Activated CD4-positive, CD25-positive, alpha-beta regulatory T cell treated with anti-CD3 and anti-CD28 coated beads, Interleukin-2, amount 50 U/mL, for 24 hours (primary cell): Measurements from ENCODE around the gene ADAM19.
A peak's percentile ranks its signal among the peaks of the same experiment; 100 is the strongest.
"Not testable (repeated sequence)": the region's sequence is repeated elsewhere in the genome, so short reads cannot be mapped to it uniquely, and the experiment has no call there.

Experiments used
- ATAC-seq, 2 donors: fragments of 150-1000 bp; cut with Tn5 transposase; one replicate each; pipeline ENCODE4 v1.10.0; 2021; ENCODE audit warnings: mild to moderate bottlenecking in 1 of 2, moderate library complexity in 1 of 2

The ADAM19 gene

GRCh38 chr5:157513182-157513581 lies 62.4 kb downstream of the ADAM19 start:
- ATAC-seq, result no peak

DNA sequence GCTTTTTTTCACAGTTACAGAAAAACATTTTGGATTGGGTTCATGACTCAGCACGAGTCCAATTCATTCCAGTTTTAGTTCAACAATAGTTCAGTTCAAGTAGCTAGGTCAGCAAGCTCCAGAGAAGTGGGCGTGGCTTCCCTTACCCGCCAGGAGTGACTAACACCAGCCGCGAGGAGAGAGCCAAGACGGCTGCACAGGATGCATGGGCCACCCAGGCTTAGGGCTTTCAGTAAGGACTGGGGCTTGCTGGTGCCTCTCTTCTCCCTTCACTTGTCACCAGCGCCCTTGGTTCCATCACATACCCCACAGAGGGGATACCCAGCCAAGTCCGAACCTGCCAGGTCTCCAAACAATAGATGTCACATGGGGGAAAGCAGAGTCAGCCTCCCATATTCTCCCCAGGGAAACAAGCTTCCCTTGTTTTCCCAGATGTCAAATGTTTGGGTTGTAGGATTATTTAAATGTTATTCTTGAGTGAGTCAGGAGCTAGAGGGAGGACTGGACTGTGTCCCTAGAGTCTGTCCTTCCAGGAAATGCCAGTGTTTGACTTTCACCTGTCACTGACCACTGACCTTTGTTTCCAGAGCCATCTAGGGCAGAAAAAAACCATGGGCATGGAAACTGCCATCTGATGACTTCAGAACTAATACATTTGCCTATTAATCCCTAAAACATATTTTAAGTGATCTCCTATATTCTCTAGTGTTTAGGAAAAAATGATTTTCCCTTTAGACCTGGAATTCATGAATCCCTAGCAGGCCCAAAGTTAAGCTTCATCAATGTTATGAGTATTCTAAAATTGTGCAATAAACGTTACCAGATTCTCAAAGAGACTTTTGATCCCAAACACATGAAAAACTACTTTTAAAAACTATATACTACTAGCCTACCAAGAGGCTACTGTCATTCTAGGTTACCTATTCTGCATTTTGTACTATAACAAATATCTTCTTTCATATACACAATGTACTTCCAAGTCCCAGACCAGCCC lies 63.6 kb downstream of the ADAM19 start:
- no peak for ATAC-seq

DNA sequence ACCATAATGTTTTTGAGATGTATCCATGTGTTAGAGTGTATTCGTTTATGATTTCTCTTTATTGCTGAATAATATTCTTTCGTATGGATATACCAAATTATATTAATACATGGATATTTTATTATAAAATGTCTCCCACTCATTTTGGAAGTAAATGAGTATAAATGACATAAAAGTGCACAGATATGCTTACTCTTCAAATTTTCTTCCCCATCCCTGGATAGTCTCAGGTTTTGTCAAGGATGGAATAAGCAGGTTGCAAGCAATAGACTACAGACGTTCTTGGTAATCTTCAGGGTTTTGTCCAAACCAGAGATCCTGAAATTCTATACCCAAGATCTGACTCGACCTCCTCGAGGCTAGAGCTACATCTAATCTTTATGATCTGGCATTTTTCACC lies 64.9 kb downstream of the ADAM19 start:
- no peak for ATAC-seq

DNA sequence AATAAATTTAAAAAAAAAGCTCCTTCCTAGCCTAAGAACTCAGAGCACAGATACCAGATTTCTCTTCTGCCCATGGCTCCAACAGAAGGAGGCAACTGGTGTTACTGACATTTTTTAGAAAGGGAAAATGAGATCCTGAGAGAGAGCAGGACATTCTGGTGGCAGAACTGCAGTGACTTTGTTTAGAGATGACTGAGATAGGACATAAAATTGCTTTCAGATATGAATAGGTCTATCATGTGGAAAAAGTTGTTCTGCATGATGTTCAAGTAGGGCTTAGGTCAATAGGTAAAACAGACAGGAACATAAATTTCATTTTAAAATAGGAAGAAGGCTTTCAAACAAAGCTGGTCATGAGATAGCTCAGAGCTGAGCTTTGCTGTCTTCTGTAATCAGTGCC lies 66.0 kb downstream of the ADAM19 start:
- peak in 1 of 2 donors; percentile 27 for ATAC-seq

DNA sequence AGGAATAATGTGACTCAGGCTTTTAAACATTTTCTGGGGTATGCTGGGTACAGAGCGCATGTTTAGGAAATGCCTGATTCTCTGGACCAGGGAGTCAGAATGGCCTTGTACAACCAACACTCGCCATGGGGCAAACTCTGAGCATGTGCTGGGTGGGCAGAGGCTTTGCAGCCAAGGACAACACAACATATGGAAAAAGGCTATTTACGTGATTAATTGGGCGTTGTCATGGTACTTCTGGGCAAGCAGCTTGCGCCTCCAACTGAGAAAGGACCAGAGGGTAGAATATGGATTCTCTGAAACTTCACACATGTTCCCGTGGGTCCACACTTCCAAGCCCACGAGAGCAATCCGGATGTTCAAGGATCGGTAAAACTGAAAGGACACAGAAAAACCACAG lies 66.5 kb downstream of the ADAM19 start:
- no peak for ATAC-seq

- no peak for ATAC-seq
Observed at GRCh38 chr5:157506981-157507780, 68.4 kb downstream of the ADAM19 start.

DNA sequence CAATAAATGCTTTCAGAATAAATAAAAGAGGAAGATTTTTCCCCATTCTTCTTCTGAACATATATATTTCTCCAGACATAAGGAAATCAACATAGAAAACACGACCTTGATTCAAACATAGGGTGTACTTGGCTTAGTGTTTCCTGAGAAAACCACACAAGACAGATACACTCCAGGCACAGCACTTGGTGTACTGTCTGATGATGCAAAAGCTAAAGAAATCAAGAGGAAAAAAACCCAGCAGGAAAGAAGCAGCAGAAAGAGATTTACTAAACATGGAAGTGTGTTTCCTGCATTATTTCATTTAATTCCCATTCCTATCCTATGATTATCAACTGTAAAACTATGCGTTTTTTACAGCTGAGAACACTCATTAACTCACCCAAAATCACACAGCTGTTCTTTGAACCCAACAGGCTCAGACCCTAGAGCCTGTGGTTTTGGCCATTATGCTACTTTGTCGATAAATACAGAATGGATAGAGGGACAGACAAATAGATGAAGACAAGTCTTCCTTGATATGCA lies 69.4 kb downstream of the ADAM19 start:
- no peak for ATAC-seq

- no peak for ATAC-seq
Observed at GRCh38 chr5:157505496-157505895, 70.1 kb downstream of the ADAM19 start.

- ATAC-seq, result no peak
Observed at GRCh38 chr5:157504053-157504452, 71.5 kb downstream of the ADAM19 start.

DNA sequence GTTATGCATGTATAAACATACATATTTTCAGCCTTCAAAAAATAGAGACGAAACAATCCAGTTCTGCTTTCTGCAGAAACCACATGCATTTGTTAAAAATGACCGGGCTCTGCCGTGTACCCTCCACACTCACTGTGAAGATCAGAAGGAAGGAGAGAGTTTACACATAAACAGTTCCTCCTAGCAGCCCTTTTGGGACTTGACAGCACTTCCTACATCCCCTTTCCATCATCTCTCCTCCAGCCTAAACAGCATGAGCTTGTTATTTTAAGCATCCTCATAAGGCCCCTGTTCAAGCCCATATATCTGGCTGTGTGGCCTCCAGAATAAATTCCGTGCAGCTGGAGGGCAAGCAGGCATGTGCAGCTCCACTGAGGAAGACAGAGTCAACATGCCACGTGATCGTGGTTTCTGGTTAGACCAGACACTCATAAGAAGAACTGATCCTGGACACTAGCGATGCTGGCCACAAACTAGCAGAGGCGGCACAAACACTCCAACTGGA lies 73.4 kb downstream of the ADAM19 start:
- no peak for ATAC-seq

DNA sequence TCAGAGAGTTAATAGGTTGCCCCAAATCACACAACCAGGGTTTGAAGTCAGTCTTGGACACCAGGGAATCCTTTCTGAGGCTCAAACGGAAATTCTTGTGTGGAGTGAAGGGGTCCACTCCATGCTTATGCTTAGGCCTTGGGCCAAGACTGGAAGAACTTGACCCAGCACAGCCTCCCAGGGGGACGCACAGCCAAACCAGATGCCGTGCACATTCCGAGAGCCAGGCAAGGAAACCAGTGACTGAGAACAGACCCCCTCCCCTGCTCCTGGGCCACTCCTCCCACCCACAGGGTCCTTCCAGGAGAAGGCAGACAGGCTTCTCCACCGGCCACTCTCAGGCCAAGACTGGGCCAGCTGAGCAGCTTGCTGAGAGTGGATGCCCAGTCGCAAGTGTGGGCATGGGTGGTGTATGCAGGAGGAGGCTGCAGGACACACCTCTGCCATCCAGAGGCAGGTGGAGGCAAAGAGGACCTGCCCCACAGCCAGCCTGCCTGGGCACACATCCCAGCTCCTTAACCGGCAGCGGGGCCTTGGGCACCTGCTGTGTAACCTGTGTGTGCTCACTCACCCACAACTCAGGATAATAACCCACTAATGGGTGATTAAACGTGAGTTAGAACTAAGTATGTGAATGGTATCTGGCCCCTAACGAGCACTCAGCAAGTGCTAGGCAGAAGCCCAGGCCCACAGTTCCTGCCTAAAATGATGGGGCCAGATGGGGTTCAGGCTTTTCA lies 77.5 kb downstream of the ADAM19 start:
- no peak for ATAC-seq

- no peak for ATAC-seq
Observed at GRCh38 chr5:157496864-157497263, 78.7 kb downstream of the ADAM19 start.

- no peak for ATAC-seq
Observed at GRCh38 chr5:157494178-157494832, 81.3 kb downstream of the ADAM19 start.

DNA sequence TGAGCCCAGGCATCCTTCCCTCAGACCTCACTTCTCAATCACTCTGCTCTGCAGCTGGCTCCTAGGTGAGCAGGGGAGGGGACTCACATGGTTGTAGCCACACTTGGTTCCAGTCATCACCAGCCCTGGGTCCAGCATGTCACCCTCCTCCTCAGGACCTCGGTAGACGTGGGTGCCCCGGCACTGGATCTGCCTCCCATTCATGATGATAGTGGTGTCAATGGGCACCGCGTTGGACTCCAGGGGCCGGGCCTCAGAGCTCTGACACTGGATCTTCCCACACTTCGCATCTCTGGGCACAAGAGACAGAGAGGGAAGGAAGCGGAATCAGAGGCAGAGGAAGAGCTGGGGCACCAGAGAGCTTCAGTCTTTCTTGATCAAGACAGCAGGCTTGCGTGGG lies 82.7 kb downstream of the ADAM19 start:
- no peak for ATAC-seq

DNA sequence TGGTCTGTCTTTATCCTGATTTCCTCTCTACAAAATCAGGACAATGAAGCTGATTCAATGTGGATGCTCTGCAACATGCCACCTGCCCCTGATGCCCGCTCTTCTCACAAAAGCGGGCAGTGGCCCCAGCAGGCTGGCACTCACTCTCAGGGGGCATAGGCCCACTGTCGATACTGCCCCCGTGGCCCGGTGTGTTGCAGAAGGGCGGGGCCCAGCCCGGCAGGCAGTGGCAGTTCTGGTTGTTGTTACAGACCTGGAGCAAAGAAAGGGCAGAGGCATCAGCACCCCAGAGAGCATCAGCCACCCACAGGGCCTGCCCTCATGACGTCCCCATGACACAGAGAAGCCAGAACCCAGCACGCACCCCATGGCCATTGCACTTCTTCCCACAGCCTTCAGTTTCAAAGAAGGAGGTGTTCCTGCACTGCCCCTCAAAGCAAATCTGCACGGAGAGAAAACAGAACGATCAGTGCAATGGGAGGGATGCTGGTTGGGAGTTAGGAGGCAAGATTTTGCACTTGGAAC lies 84.0 kb downstream of the ADAM19 start:
- no peak for ATAC-seq

DNA sequence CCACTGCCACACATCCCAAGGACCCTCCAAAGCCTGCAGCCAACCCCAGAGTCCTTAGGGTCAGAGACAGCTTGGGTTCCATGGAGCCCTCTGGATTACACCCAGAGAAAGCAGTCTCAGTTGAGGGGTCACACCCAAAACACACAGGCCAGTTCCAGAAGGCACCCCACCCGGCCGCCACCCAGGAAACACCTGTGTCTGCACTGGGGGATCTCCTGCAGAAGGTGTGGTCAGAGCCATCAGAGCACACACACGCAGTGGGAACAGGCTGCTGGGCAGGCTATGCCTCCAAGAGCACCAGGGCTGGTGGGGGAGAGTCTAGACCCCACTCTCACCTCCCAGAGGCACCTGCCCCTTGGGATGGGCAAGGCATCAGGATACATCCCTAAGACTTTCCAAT lies 88.2 kb downstream of the ADAM19 start:
- ATAC-seq, result peak in 1 of 2 donors; percentile 48

GRCh38 chr5:157486861-157487260 lies 88.7 kb downstream of the ADAM19 start:
- peak in 1 of 2 donors; percentile 42 for ATAC-seq

DNA sequence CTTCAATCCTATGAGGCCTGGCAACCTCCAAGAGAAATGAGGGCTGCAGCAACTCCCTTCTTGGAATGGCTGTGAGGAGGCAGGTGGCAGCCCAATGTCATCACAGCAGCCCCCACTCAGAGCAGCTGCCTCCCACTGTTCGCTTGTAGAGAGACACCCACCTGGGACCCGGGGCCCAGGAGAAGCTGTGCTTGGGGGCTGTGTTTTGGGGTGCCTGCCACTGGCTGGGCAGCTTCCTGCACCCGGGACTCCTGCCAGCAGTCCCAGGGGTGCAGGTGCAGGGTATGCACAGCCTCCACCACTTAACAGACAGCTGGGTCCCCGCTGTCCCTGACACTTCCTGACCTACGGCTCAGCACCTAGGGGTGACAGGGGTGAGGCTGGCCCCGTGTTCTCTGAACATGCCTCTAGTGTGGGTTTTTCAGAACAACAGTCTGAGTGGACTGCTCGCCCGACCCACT lies 89.3 kb downstream of the ADAM19 start:
- peak; percentile 8 to 19 for ATAC-seq

DNA sequence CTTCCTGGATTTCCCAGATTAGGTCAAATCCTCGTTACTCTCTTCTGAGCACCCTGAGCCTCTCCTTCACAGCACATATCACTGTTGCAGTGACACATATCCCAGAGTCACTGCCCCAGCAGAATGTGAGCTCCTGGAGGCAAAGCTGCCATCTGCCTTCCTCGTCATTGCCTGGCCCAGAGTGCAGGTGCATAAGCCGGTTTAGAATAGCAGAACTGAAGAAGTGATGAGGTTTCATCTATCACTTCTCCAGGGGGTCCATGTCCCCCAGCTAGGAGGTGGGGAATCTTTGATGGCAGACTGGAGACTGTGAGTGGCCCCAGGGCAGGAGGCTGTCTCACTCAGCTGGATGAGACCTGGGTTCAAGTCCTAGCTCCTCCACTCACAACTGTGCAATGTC lies 89.8 kb downstream of the ADAM19 start:
- no peak for ATAC-seq

DNA sequence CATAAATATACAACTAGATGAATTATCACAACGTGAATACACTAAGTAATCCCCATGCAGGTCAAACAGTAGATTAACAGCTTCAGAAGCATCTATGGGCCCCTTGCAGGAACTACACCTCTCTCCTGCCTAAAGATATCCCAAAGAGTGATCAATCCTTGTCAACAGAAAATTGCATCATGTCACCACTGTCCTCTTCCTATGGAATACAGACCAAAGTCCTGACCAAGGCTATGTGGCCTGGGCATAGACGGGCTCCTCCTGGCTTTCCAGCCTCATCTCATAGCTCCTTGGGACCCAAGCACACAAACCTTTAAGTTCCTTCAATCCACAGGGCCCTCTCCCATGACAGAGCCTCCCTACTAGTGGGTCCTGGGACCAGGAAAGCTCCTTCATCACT lies 90.2 kb downstream of the ADAM19 start:
- no peak for ATAC-seq

DNA sequence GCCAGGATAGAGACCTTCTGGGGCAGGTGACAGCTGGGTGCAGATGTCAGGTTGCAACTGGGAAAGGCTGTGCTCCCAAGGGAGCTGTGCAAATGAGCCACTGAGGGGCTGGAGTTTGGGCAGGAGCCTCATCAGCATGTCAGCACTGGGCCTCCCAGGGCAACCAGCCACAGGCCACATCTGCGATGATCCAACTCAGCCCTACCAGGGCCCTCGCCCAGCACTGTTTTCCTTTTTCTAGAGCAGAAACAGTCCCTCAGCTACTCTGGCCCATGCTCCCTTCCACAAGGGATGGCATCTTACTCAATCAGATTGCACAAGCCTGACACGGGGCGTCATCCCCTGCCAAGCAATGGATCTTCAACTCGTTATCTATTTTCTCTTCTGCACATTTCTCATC lies 90.8 kb downstream of the ADAM19 start:
- ATAC-seq, result no peak

GRCh38 chr5:157482702-157483101 lies 92.9 kb downstream of the ADAM19 start:
- not testable (repeated sequence) for ATAC-seq
